GM12865 (cell line): ENCODE data around the gene SLC35G6.
A peak's percentile ranks its signal among the peaks of the same experiment; 100 is the strongest.

Experiments
- DNase-seq: peaks from one replicate; pipeline ENCODE4 v3.0.0; 2010; ENCODE audit warnings: low read depth
- H3K4me3 ChIP-seq: 2 replicates; pipeline ENCODE4 v1.5.1; 2011; ENCODE audit warnings: mild to moderate bottlenecking, low read depth, low read length, control low read depth
- CTCF ChIP-seq: IDR thresholded peaks from 2 replicates; pipeline ENCODE4 v1.5.1; 2011; ENCODE audit warnings: low read length, control low read depth, low read depth, inconsistent platforms; ENCODE audit not compliant: insufficient read depth; ENCODE audit errors: missing control alignments

Gene SLC35G6

GRCh38 chr17:7483255-7484066 is 2.2 kb downstream of the SLC35G6 start:
- no peak for TF ChIP-seq CTCF
- peak; percentile 96 for DNase-seq

GRCh38 chr17:7484067-7484918 is 3.0 kb downstream of the SLC35G6 start, which contains the start of gene POLR2A:
POLR2A (plus strand) TSS chr17:7484366.
- peak within 1 kb of the TSS; percentile 91 for H3K4me3 ChIP-seq
- peak; percentile 99 for DNase-seq
- TF ChIP-seq CTCF: no peak

More at GRCh38 chr17:7483255-7484066, 2.2 kb downstream of the SLC35G6 start:
- peak overlapping the region; percentile 72 for H3K4me3 ChIP-seq

- TF ChIP-seq CTCF: peak; percentile 9
- H3K4me3 ChIP-seq: peak overlapping the region; percentile 91
- no peak for DNase-seq
Observed at GRCh38 chr17:7484919-7485377, 3.7 kb downstream of the SLC35G6 start.

GRCh38 chr17:7486181-7486580 is 4.9 kb downstream of the SLC35G6 start:
- peak overlapping the region; percentile 91 for H3K4me3 ChIP-seq
- no peak for TF ChIP-seq CTCF
- peak; percentile 18 for DNase-seq

- no peak for TF ChIP-seq CTCF
- DNase-seq: no peak
Observed at GRCh38 chr17:7490144-7490543, 8.9 kb downstream of the SLC35G6 start.

GRCh38 chr17:7491583-7491982 is 10.3 kb downstream of the SLC35G6 start:
- no peak for DNase-seq
- TF ChIP-seq CTCF: no peak
- no peak overlapping the region for H3K4me3 ChIP-seq

More at GRCh38 chr17:7490144-7490543, 8.9 kb downstream of the SLC35G6 start:
- H3K4me3 ChIP-seq: no peak overlapping the region
